Activated CD4-positive, alpha-beta T cell treated with anti-CD3 and anti-CD28 coated beads, Interleukin-2, amount 10 ng/mL, durations not matched to agents 24 days and 14 days (primary cell): Measurements from ENCODE around the gene UNC5A. TPM values are rescaled to one million over a fixed set of nuclear protein-coding genes. Genes with fewer than 3 reads are reported as not detected.

Experiments used
- DNase-seq: peaks from one replicate; pipeline ENCODE4 v3.0.0; 2022
- H3K27ac Mint-ChIP-seq: one replicate; pipeline ENCODE4 v1.8.0; 2022; ENCODE audit warnings: mild to moderate bottlenecking, mixed read lengths
- H3K27me3 Mint-ChIP-seq: one replicate; pipeline ENCODE4 v1.8.0; 2022; ENCODE audit warnings: mixed read lengths
- H3K36me3 Mint-ChIP-seq: one replicate; pipeline ENCODE4 v1.8.0; 2022; ENCODE audit warnings: low read depth, mild to moderate bottlenecking, mixed read lengths
- H3K4me1 Mint-ChIP-seq: one replicate; pipeline ENCODE4 v1.8.0; 2021; ENCODE audit warnings: mixed read lengths
- H3K4me3 Mint-ChIP-seq: one replicate; pipeline ENCODE4 v1.8.0; 2022; ENCODE audit warnings: mild to moderate bottlenecking, moderate library complexity, mixed read lengths
- H3K9me3 Mint-ChIP-seq: one replicate; pipeline ENCODE4 v1.8.0; 2021; ENCODE audit warnings: mixed read lengths
- intact Hi-C: fragments of 100-400 bp; cut with micrococcal nuclease; formaldehyde crosslinking; loops from one replicate; pipeline ENCODE4 v1.15.1; 2023
- total RNA-seq: library from RNA; stranded (reverse); gene quantifications from 2 replicates; pipeline ENCODE4 v1.2.3, GENCODE V29; 2022

Gene UNC5A
- total RNA-seq, 1 donor from 2014 or later = not detected

DNA sequence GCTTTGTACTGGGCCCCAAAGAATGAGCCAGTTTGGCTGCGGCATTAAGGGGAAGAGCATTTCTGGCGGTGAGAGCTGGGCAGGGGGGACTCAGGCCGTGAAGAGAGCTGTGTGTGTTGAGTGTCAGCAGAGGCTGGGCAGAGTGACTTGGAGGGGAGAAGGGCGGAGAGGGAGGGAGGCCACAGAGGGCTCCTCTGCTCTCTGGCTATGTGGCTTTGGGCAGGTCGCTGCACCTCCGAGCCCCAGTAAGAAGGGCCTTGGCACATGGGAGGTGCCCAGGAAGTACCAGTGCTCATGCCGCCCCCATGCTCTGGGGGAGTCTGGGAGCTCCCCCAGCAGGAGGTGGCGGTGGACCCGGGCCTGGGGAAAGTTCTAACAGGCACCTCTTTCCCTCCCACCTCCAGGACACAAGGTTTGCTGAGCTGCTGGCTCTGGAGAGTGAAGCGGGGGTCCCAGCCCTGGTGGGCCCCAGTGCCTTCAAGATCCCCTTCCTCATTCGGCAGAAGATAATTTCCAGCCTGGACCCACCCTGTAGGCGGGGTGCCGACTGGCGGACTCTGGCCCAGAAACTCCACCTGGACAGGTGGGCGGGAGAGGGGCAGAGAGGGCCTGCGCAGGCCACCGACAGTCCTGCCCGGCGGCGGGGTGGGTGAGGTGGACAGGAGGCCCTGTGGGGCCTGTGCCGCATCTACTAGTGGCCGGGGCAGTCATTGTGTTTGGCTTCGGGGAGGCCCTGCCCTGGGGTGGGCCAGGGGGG is 68.7 kb downstream of the UNC5A start:
- Mint-ChIP-seq H3K9me3 (no peaks in the 10 kb centered on the region), H3K27me3 (peaks cover 17% of the 10 kb centered on the region), H3K4me3 (no peak overlapping the region), H3K4me1 (peaks cover 5% of the 10 kb centered on the region), H3K36me3 (no peaks in the 10 kb centered on the region), H3K27ac (no peak overlapping the region)
- DNase-seq = no peak
- intact Hi-C loops = no loop called here

DNA sequence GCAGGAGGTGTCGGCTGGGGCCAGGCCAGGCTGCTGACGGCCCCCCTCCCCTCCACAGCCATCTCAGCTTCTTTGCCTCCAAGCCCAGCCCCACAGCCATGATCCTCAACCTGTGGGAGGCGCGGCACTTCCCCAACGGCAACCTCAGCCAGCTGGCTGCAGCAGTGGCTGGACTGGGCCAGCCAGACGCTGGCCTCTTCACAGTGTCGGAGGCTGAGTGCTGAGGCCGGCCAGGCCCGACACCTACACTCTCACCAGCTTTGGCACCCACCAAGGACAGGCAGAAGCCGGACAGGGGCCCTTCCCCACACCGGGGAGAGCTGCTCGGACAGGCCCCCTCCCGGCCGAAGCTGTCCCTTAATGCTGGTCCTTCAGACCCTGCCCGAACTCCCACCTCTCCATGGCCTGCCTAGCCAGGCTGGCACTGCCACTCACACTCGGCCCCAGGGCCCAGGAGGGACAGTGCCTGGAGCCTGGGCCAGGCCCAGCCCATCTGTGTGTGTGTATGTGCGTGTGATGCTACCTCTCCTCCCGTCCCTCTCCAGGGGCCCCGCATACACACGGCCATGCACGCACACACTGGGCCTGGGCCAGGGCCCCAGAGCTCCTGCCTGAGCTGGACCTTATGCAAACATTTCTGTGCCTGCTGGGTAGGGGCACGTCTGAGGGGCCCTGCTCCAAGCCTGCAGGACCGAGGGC is 69.5 kb downstream of the UNC5A start:
- H3K27ac Mint-ChIP-seq = no peak overlapping the region
- no peaks in the 10 kb centered on the region for H3K9me3 Mint-ChIP-seq
- peaks cover 17% of the 10 kb centered on the region for H3K27me3 Mint-ChIP-seq
- H3K4me3 Mint-ChIP-seq = no peak overlapping the region
- H3K4me1 Mint-ChIP-seq = peaks cover 8% of the 10 kb centered on the region
- intact Hi-C loops = no loop called here
- no peaks in the 10 kb centered on the region for H3K36me3 Mint-ChIP-seq
- DNase-seq = no peak

DNA sequence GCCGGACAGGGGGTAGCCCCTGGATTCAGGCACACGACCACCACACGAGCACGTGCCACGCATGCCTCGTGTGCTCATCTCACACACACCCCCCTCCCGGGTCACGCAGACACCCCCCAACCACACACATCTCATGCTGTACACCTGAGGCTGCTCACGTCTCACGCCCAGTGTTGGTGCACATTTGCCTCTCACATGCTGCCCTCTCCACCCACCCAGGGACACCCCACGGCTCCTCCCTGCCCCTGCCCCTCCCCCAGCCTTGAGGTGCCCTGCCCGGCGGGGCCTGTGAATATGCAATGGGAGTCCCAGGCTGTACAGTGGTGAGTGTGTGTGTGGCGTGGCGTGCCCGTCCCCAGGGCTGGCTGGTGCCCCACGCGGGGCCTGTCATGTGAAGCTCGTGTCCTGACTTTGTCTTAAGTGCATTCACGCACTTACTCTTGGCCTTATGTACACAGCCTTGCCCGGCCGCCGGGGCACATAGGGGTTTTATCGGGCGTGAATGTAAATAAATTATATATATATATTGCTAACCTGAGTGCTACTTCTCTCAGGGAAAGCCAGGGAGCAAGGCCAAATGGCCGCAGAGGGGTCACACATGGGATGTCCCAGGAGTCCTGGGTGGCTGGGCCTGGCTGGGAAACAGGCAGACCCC is 70.1 kb downstream of the UNC5A start:
- peaks cover 10% of the 10 kb centered on the region for H3K4me1 Mint-ChIP-seq
- H3K27ac Mint-ChIP-seq = no peak overlapping the region
- H3K4me3 Mint-ChIP-seq = no peak overlapping the region
- peaks cover 10% of the 10 kb centered on the region for H3K27me3 Mint-ChIP-seq
- H3K36me3 Mint-ChIP-seq = no peaks in the 10 kb centered on the region
- DNase-seq = no peak
- no peaks in the 10 kb centered on the region for H3K9me3 Mint-ChIP-seq
- intact Hi-C loops = no loop called here

DNA sequence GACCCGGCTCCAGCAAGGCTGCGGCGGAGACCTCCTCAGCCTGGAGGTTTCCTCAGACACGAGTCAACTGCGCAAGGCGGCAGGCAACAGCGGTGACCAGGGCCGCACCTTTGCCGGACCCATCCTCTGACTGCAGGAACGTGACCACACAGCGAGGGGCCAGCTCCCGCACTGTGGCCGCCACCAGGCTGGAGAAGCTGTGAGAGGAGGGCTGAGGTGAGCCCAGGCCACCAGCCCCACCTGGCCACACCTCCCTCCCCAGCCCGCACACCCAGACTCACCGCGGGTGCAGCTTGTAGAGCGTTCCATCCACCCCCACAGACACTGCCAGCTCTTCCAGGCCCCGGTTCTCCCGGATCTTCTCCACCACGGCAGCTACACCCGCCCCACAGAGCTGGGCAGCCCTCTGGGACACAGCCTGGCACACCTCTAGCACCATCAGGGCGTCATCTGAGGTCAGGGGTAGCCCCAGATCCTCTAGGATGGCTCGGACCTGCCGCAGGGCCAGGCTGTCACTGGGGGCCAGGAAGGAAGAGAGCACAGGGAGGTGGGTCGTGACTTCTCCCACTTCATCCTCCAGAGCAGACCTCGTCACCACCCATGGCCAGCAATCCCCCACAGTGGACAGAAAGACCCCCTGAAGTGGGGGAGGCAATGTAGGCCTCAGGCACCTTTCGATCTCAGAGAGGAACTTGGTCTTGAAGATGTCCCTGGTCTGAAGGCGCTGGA is 70.8 kb downstream of the UNC5A start:
- H3K9me3 Mint-ChIP-seq = no peaks in the 10 kb centered on the region
- peaks cover 3% of the 10 kb centered on the region for H3K27me3 Mint-ChIP-seq
- intact Hi-C loops = no loop called here
- DNase-seq = no peak
- H3K4me3 Mint-ChIP-seq = no peak overlapping the region
- H3K4me1 Mint-ChIP-seq = peaks cover 6% of the 10 kb centered on the region
- no peaks in the 10 kb centered on the region for H3K36me3 Mint-ChIP-seq
- H3K27ac Mint-ChIP-seq = no peak overlapping the region

DNA sequence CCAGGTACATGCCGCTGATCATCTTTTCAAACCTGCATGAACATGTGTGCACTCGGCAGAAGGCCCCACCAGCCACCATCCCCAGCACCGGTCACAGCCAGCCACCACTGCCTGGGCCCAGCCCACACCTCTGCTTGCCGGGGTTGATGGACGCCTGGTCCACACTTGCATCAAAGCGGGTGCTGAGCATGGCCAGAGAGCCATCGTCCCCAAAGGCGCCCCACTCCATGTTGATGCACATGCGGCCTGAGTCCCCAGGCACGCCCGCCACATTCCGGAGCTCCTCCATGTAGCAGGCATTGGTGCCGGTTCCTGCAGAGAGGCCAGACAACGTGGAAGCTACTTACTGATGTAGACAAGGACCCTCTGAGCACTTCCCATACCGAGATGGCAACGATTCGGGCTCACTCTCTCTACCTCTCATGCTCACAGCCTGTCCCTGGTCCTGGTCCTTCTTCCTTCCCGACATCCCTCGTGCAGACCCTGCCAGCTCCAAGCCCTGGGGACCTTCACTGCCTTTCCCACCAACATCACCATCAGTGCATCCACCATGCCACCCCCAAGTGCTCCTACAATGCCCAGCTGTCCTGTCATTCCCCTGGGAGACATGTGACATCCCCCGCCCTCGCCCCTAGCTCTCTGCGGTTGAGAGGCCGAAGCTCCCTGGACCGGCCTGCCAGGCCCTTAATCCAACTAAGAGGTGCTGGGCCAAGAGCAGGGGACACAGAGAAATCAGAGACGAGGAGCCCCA is 71.6 kb downstream of the UNC5A start:
- Mint-ChIP-seq H3K4me1 (peaks cover 6% of the 10 kb centered on the region), H3K9me3 (no peaks in the 10 kb centered on the region), H3K4me3 (no peak overlapping the region), H3K36me3 (no peaks in the 10 kb centered on the region), H3K27ac (no peak overlapping the region), H3K27me3 (no peaks in the 10 kb centered on the region)
- intact Hi-C loops = no loop called here
- no peak for DNase-seq

DNA sequence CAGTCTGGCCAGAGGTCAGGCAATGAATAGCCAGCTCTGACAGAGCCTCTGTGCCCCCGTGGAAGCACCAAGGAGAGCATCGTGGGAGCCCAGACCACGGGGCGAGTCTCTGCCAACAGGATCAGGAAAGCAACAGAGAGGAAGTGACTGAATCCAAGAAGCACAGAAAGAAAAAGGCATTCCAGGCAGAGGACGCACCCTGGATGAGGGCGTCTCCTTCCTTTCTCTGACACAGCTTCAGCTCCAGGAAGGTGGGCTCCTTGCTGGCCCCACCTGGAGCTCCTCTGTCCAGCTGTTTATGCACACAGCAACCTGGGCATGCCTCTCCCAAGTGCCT is 72.2 kb downstream of the UNC5A start:
- Mint-ChIP-seq H3K4me1 (peaks cover 6% of the 10 kb centered on the region), H3K27me3 (no peaks in the 10 kb centered on the region), H3K9me3 (no peaks in the 10 kb centered on the region), H3K27ac (no peak overlapping the region), H3K4me3 (no peak overlapping the region), H3K36me3 (no peaks in the 10 kb centered on the region)
- no peak for DNase-seq
- intact Hi-C loops = no loop called here

DNA sequence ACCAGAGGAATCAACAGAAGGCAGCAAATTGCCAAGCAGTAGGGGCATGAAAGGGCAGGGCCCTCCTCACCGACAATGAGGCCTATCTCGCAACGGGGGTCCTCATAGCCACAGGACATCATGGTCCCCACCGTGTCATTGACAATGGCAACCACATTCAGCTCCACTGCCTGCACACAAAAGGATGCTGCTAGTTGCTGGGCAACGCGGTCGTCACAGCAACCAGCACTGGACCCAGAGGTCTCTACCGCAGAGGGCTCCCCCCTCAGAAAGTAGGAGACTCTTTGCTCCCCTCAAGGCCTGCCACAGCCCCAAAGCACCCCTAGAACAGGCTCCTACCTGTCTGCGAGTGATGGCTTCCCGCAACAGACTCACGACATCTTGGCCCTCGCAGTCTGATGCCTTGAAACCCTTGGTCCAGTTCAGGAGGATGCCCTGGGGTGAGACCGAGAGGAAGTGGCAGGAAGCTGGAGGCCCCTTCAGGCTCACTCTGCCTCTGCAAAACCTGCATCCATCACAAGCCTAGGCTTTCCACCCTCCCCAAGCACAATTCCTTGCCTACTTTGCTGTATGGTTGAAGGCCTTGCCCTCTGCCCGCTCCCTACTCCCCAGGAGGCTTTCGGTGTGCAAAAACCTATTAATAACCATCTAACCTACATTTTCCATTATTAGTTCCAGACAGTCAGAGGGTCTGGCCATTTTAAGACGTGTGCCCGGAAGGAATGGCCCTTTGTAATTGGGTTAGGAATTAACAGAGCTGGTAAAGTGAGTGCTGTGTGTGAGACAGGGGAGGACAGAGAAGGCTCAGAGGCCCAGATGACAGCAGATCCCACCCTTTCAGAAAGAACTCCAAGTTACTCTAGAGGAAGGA is 73.6 kb downstream of the UNC5A start:
- Mint-ChIP-seq H3K4me3 (no peak overlapping the region), H3K27ac (no peak overlapping the region), H3K4me1 (peaks cover 6% of the 10 kb centered on the region), H3K9me3 (no peaks in the 10 kb centered on the region), H3K27me3 (no peaks in the 10 kb centered on the region), H3K36me3 (no peaks in the 10 kb centered on the region)
- intact Hi-C loops = no loop called here
- no peak for DNase-seq

DNA sequence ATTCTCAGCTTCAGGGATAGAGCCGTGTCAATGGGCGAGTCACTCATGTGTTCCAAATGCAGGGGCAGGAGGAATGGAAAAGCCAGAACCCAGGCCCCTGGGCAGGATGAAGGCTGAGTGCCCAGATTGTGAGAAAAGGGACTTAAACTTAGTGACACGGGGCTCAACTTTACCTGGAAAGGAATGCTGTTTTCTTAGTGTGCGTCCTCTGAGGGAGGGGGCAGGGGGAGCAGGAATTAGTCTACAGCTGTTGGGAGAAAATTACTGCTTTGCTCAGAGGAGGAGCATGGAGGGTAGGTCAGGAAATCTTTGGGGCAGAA is 74.2 kb downstream of the UNC5A start:
- Mint-ChIP-seq H3K4me1 (peaks cover 6% of the 10 kb centered on the region), H3K4me3 (no peak overlapping the region), H3K27ac (no peak overlapping the region), H3K36me3 (no peaks in the 10 kb centered on the region), H3K27me3 (no peaks in the 10 kb centered on the region), H3K9me3 (no peaks in the 10 kb centered on the region)
- intact Hi-C loops = no loop called here
- no peak for DNase-seq

DNA sequence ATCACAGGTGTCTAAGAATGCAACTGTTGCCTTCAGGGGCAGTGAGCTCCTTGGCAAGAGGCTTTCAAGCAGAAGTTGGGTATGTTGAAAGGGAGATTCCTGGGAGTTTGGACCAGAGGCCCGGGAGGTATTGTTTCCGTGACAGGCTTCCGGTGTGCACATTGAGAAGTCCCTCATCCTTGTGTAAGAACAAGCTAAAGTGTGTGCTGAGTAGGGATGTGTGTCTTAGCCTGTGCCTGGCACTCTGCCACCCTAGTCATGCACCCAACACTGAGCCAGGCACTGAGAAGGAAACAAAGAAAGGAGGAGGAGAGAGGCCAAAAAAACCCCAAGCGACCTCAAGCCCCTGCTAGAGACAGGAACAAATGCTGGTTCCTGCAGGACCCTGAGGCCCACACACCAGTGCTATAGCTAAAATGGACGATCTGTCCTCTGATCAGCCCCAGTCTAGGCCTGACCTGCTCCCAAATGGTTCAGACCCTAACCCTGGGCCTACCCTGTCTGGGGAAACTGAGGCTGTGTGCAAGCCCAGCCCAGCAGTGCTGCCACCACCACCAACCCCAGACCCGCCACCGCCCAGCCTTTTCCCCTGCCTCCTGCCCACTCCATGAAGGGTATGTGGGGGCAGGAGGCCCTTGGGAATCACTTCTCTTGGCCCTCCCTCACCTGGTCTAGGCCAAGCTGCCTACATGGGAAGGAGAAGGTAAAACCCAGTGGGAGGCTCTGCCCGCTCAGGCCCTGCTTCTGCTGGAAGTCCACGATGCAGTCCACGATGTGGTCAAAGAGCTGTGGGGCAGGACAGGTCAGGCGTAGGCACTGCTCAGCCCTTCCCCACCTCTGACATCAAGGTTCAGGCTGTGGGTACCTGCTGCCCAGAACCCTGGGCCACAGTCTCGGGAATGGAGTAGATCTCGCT is 76.2 kb downstream of the UNC5A start:
- Mint-ChIP-seq H3K27me3 (peaks cover 2% of the 10 kb centered on the region), H3K9me3 (no peaks in the 10 kb centered on the region), H3K4me3 (no peak overlapping the region), H3K27ac (no peak overlapping the region), H3K4me1 (peaks cover 6% of the 10 kb centered on the region), H3K36me3 (no peaks in the 10 kb centered on the region)
- DNase-seq = no peak
- intact Hi-C loops = no loop called here

DNA sequence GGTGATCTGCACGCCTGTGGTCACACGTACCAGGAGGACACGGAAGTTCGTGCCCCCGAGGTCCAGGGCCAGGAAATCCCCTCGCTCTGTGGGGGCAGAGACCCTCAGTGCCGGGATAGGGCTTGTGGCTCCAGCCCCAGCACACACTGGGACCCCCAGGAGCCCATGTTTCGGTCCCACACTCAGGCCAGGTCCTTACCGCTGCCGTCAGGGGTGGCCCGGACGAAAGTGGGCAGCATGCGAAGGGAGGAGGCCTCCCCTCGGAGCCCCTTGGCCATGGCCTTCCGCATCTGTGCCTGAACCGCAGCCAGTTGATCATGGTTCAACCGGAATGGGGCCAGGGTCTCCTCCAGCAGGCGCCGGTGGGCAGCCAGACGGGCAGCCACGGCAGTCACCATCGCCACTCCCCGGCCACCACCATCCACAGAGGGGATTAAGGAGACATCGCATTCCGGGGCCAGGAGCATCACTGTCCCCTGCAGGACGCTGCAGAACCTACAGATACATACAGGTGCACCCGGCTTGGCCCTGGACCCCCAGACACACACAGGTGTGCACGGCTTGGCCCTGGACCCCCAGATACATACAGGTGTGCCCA is 77.0 kb downstream of the UNC5A start:
- Mint-ChIP-seq H3K4me3 (no peak overlapping the region), H3K4me1 (peaks cover 6% of the 10 kb centered on the region), H3K27ac (no peak overlapping the region), H3K9me3 (no peaks in the 10 kb centered on the region), H3K27me3 (peaks cover 5% of the 10 kb centered on the region), H3K36me3 (no peaks in the 10 kb centered on the region)
- intact Hi-C loops = no loop called here
- no peak for DNase-seq

DNA sequence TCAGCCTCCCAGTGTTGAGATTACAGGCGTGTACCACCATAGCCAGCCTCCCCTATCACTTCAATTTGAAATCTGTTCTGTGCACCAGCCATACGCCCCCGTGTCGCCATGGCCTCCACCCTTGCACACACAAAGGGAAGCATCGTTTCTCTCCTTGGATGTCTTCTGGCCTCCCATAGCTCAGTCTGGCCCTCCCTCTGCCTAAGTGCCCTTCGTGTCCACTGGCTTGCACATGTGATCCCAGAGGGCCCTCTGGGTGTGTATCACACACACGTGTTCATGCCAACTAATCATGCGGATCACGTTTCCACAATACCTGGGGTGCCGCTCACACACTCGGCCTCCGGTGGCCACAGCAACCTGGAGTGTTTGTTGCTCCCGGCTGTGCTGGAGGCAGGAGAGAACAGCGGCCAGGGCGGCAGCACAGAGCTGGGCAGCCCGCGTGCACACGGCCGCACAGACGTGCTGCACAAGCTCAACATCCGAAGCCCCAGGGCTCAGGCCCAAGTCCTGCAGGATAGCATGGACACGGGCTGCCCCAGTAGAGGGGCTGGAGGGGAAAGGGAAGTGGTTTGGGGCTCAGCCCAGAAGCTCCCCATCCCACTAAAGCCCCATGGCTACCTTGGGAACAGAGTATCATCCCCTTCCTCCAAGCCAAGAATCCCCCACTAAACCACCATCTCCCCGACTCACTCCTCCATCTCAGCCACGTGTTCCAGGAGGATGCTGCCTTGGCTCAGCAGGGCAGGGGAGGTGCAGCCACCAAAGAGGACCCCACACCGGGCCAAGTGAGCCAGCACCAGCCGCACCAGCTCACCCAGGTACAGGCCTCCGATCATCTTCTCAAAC is 77.9 kb downstream of the UNC5A start:
- peaks cover 6% of the 10 kb centered on the region for H3K4me1 Mint-ChIP-seq
- H3K36me3 Mint-ChIP-seq = no peaks in the 10 kb centered on the region
- no peak for DNase-seq
- intact Hi-C loops = no loop called here
- no peaks in the 10 kb centered on the region for H3K9me3 Mint-ChIP-seq
- peaks cover 5% of the 10 kb centered on the region for H3K27me3 Mint-ChIP-seq
- no peak overlapping the region for H3K4me3 Mint-ChIP-seq
- no peak overlapping the region for H3K27ac Mint-ChIP-seq
